ENCODE results near the gene KCNJ6.
"Not testable (repeated sequence)": the region's sequence is repeated elsewhere in the genome, so short reads cannot be mapped to it uniquely, and the experiment has no call there.

KCNJ6 gene

GRCh38 chr21:37916310-37917051, at the start of gene KCNJ6:
Gene KCNJ6, minus strand, starts transcription at chr21:37916457. Its CDS starts 75,775 bp downstream, at chr21:37840682.
- DNase-seq (ENCODE audit: low read depth, low spot score): peak; percentile 87

GRCh38 chr21:37965088-37965805, 49.0 kb upstream of the KCNJ6 start:
- DNase-seq (ENCODE audit: low read depth, low spot score): no peak

GRCh38 chr21:37958537-37958936, 42.3 kb upstream of the KCNJ6 start:
- DNase-seq (ENCODE audit: low read depth, low spot score): no peak

GRCh38 chr21:37956772-37957171, 40.5 kb upstream of the KCNJ6 start:
- no peak for DNase-seq (ENCODE audit: low read depth, low spot score)

GRCh38 chr21:37945036-37945435, 28.8 kb upstream of the KCNJ6 start:
- DNase-seq (ENCODE audit: low read depth, low spot score): no peak

GRCh38 chr21:37944496-37944895, 28.2 kb upstream of the KCNJ6 start:
- no peak for DNase-seq (ENCODE audit: low read depth, low spot score)

- DNase-seq (ENCODE audit: low read depth, low spot score): no peak
Measured at GRCh38 chr21:37940691-37941090, 24.4 kb upstream of the KCNJ6 start.

- no peak for DNase-seq (ENCODE audit: low read depth, low spot score)
Measured at GRCh38 chr21:37939838-37940237, 23.6 kb upstream of the KCNJ6 start.

- DNase-seq (ENCODE audit: low read depth, low spot score): no peak
Measured at GRCh38 chr21:37939251-37939650, 23.0 kb upstream of the KCNJ6 start.

- DNase-seq (ENCODE audit: low read depth, low spot score): no peak
Measured at GRCh38 chr21:37937668-37938067, 21.4 kb upstream of the KCNJ6 start.

- DNase-seq (ENCODE audit: low read depth, low spot score): no peak
Measured at GRCh38 chr21:37936010-37936785, 19.9 kb upstream of the KCNJ6 start.

GRCh38 chr21:37932936-37933335, 16.7 kb upstream of the KCNJ6 start:
- no peak for DNase-seq (ENCODE audit: low read depth, low spot score)

- DNase-seq (ENCODE audit: low read depth, low spot score): no peak
Measured at GRCh38 chr21:37927711-37928110, 11.5 kb upstream of the KCNJ6 start.

- no peak for DNase-seq (ENCODE audit: low read depth, low spot score)
Measured at GRCh38 chr21:37921091-37921490, 4.8 kb upstream of the KCNJ6 start.

GRCh38 chr21:37920302-37920701, 4.0 kb upstream of the KCNJ6 start:
- not testable (repeated sequence) for DNase-seq (ENCODE audit: low read depth, low spot score)

GRCh38 chr21:37917612-37918011, 1.4 kb upstream of the KCNJ6 start:
- DNase-seq (ENCODE audit: low read depth, low spot score): no peak

- peak; percentile 57 for DNase-seq (ENCODE audit: low read depth, low spot score)
Measured at GRCh38 chr21:37915941-37916309, 332 bp downstream of the KCNJ6 start.

- DNase-seq (ENCODE audit: low read depth, low spot score): no peak
Measured at GRCh38 chr21:37915497-37915911, 753 bp downstream of the KCNJ6 start.

GRCh38 chr21:37912616-37913015, 3.6 kb downstream of the KCNJ6 start:
- DNase-seq (ENCODE audit: low read depth, low spot score): no peak

- DNase-seq (ENCODE audit: low read depth, low spot score): no peak
Measured at GRCh38 chr21:37909936-37910335, 6.3 kb downstream of the KCNJ6 start.

GRCh38 chr21:37908691-37909090, 7.6 kb downstream of the KCNJ6 start:
- no peak for DNase-seq (ENCODE audit: low read depth, low spot score)

GRCh38 chr21:37907076-37907475, 9.2 kb downstream of the KCNJ6 start:
- DNase-seq (ENCODE audit: low read depth, low spot score): no peak
